Measurements from ENCODE around the gene PIGBOS1. TPM values are rescaled to one million over a fixed set of nuclear protein-coding genes. Genes with fewer than 3 reads are reported as not detected.
"Not testable (repeated sequence)": the region's sequence is repeated elsewhere in the genome, so short reads cannot be mapped to it uniquely, and the experiment has no call there.

PIGBOS1 gene
- total and polyA plus RNA-seq, 2 donors (not counting 3 experiments of a cell fraction or from before 2014, with no cell fraction given) = 12.8 to 16.5 TPM

DNA sequence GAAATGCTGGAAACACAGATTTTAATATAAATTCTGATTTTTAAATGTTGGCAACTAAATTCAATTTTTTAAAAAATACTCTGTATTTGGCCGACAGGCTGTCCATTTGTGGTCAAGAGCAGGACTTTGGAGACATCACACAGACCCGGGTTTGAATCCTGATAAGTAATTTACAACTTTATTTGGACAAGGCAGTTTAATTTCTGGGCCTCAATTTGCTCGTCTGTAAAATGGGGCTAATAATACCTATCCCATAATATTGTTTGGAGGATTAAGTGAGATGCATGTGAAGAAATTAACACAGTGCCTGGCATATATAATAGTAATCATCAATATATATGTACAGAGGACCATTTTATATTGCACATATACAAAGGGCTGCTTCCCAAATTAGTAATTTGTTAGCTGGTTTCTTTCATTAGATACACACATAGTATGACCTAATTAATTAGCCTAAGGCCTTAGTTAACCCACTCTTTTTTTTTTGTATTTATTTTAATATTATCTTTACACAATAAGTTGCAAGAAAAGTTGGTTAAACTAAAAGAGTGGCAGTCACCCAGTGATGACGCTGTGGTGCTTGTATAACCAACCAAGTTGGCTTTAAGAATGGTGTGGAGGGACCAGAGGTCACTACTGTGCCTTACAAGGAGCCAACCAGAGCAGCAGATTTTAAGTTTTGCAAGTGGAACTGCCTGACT is 764 bp upstream of the PIGBOS1 start:
- no peaks in the 10 kb centered on the region for H3K9me1 ChIP-seq (replicated peaks; ENCODE audit: control insufficient read depth, extremely low read depth, insufficient read depth, low read length)
- no peaks in the 10 kb centered on the region for H3K27me3 ChIP-seq (ENCODE audit: control insufficient read depth in 2 of 2, insufficient read depth in 2 of 2, low read length in 2 of 2)
- peaks cover 9% of the 10 kb centered on the region for H3K4me1 ChIP-seq (ENCODE audit: control insufficient read depth, extremely low read depth, insufficient read depth, low read length)
- peak overlapping the region; percentile 88 for H3K9ac ChIP-seq (replicated peaks; ENCODE audit: extremely low read depth, insufficient read depth, low read length)
- CTCF ChIA-PET = interaction anchor here (0.8 to 3.1 kb wide), 14 partner anchors 13 to 323 kb away, joined by 3 to 22 read pairs (median 4); partner anchors contain the start of genes CCPG1 and PIERCE2
- peak overlapping the region; percentile 45 to 83 (median 77) for H3K4me3 ChIP-seq (replicated peaks in 1 of 3; ENCODE audit: insufficient read depth in 1 of 3, low read depth in 1 of 3, low read length in 3 of 3)
- DNase-seq (ENCODE audit: low read depth, low spot score) (no peak), FAIRE-seq (no peak)
- BruUV-seq (replicated peaks) = TSS peak; percentile 55
- H3K79me2 ChIP-seq (ENCODE audit: control insufficient read depth, insufficient read depth, low read length) = peaks cover 11% of the 10 kb centered on the region
- dilution Hi-C loops (cut with MboI; ENCODE audit: extremely low pct_ligation_motif_present, low sequenced_read_pairs) (no loop called here), intact Hi-C loops (cut with micrococcal nuclease) (loop anchor here (1.0 to 2.0 kb wide), 4 partner anchors 29 to 116 kb away; partner anchors contain the start of genes CCPG1 and PIERCE2)
- TF ChIP-seq, protein P1, sequence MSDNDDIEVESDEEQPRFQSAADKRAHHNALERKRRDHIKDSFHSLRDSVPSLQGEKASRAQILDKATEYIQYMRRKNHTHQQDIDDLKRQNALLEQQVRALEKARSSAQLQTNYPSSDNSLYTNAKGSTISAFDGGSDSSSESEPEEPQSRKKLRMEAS (IDR thresholded peaks at IDR 0.05; ENCODE audit: insufficient read depth, insufficient read length) = no peak
- TF ChIP-seq, protein P2, sequence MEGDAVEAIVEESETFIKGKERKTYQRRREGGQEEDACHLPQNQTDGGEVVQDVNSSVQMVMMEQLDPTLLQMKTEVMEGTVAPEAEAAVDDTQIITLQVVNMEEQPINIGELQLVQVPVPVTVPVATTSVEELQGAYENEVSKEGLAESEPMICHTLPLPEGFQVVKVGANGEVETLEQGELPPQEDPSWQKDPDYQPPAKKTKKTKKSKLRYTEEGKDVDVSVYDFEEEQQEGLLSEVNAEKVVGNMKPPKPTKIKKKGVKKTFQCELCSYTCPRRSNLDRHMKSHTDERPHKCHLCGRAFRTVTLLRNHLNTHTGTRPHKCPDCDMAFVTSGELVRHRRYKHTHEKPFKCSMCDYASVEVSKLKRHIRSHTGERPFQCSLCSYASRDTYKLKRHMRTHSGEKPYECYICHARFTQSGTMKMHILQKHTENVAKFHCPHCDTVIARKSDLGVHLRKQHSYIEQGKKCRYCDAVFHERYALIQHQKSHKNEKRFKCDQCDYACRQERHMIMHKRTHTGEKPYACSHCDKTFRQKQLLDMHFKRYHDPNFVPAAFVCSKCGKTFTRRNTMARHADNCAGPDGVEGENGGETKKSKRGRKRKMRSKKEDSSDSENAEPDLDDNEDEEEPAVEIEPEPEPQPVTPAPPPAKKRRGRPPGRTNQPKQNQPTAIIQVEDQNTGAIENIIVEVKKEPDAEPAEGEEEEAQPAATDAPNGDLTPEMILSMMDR (IDR thresholded peaks at IDR 0.05; ENCODE audit: extremely low read depth in 1 of 2, insufficient read depth in 1 of 2, low read depth in 1 of 2, low read length in 2 of 2) = no peak
- TF ChIP-seq POLR2A (IDR thresholded peaks at IDR 0.05; ENCODE audit: low read depth, low read length) (no peak), JUN (IDR thresholded peaks at IDR 0.05; ENCODE audit: borderline replicate concordance, insufficient read depth, insufficient read length, low read depth) (no peak), GATA2 (IDR thresholded peaks at IDR 0.05; ENCODE audit: insufficient read depth, insufficient read length, low read depth, low read length) (no peak), MYC (IDR thresholded peaks at IDR 0.05; ENCODE audit: low read depth, low read length) (no peak), POLR2AphosphoS5 (IDR thresholded peaks at IDR 0.05; ENCODE audit: insufficient read depth, low read depth, low read length) (no peak), EZH2 (IDR thresholded peaks at IDR 0.05; ENCODE audit: borderline replicate concordance, low read depth, low read length, severe bottlenecking) (no peak), FOS (IDR thresholded peaks at IDR 0.05; ENCODE audit: borderline replicate concordance, insufficient read depth, low read length) (no peak)
- H3K27ac ChIP-seq (ENCODE audit: insufficient read depth, low read depth, low read length) = peak overlapping the region; percentile 74
- POLR2A ChIA-PET = interaction anchor here (1.0 kb wide), 1 partner anchor 88 kb away, joined by 4 read pairs; the partner anchor contains the start of genes CCPG1 and PIERCE2
- H4K20me1 ChIP-seq (replicated peaks; ENCODE audit: control insufficient read depth, extremely low read depth, insufficient read depth, low read length) = no peaks in the 10 kb centered on the region
- no peaks in the 10 kb centered on the region for H3K9me3 ChIP-seq (replicated peaks; ENCODE audit: control insufficient read depth, insufficient read depth, low read length)
- H3K36me3 ChIP-seq (ENCODE audit: control insufficient read depth in 2 of 2, extremely low read depth in 1 of 2, insufficient read depth in 2 of 2, low read length in 2 of 2) = no peaks in the 10 kb centered on the region
- H2AFZ ChIP-seq (ENCODE audit: low read depth, low read length) = peak overlapping the region; percentile 58
- peak overlapping the region; percentile 72 for H3K4me2 ChIP-seq (ENCODE audit: insufficient read depth, low read length)

DNA sequence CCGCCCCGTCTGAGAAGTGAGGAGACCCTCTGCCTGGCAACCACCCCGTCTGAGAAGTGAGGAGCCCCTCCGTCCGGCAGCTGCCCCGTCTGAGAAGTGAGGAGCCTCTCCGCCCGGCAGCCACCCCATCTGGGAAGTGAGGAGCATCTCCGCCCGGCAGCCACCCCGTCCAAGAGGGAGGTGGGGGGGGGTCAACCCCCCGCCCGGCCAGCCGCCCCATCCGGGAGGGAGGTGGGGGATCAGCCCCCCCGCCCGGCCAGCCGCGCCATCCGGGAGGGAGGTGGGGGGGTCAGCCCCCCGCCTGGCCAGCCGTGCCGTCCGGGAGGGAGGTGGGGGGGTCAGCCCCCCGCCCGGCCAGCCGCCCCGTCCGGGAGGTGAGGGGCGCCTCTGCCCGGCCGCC is 16.1 kb downstream of the PIGBOS1 start:
- DNase-seq (ENCODE audit: low read depth, low spot score); H2AFZ ChIP-seq (ENCODE audit: low read depth, low read length); H3K27me3 ChIP-seq (ENCODE audit: control insufficient read depth in 2 of 2, insufficient read depth in 2 of 2, low read length in 2 of 2); H3K4me1 ChIP-seq (ENCODE audit: control insufficient read depth, extremely low read depth, insufficient read depth, low read length); BruUV-seq (replicated peaks); H3K4me3 ChIP-seq (replicated peaks in 1 of 3; ENCODE audit: insufficient read depth in 1 of 3, low read depth in 1 of 3, low read length in 3 of 3); intact Hi-C loops (cut with micrococcal nuclease); H3K36me3 ChIP-seq (ENCODE audit: control insufficient read depth in 2 of 2, extremely low read depth in 1 of 2, insufficient read depth in 2 of 2, low read length in 2 of 2); H3K27ac ChIP-seq (ENCODE audit: insufficient read depth, low read depth, low read length); POLR2A ChIA-PET; FAIRE-seq; H4K20me1 ChIP-seq (replicated peaks; ENCODE audit: control insufficient read depth, extremely low read depth, insufficient read depth, low read length); H3K9me3 ChIP-seq (replicated peaks; ENCODE audit: control insufficient read depth, insufficient read depth, low read length); CTCF ChIA-PET; H3K9ac ChIP-seq (replicated peaks; ENCODE audit: extremely low read depth, insufficient read depth, low read length); H3K4me2 ChIP-seq (ENCODE audit: insufficient read depth, low read length); H3K9me1 ChIP-seq (replicated peaks; ENCODE audit: control insufficient read depth, extremely low read depth, insufficient read depth, low read length); dilution Hi-C loops (cut with MboI; ENCODE audit: extremely low pct_ligation_motif_present, low sequenced_read_pairs); H3K79me2 ChIP-seq (ENCODE audit: control insufficient read depth, insufficient read depth, low read length): not testable (repeated sequence)
